ENCODE results near the gene CHST15. TPM values are rescaled to one million over a fixed set of nuclear protein-coding genes. Genes with fewer than 3 reads are reported as not detected.

CHST15 gene
- total RNA-seq, 6 experiments from 2014 or later, result 0.88 to 8.7 (median 1.1) TPM

- Mint-ChIP-seq H3K4me3 (no peak overlapping the region), H3K27me3 (ENCODE audit: insufficient read depth) (peaks cover 7% of the 10 kb centered on the region), H3K9me3 (no peaks in the 10 kb centered on the region), H3K36me3 (ENCODE audit: low read depth) (no peaks in the 10 kb centered on the region), H3K4me1 (ENCODE audit: low read depth) (peaks cover 20% of the 10 kb centered on the region; the same call in 1 of the 2 replicates), H3K27ac (no peak overlapping the region)
- no peak for DNase-seq
- TF ChIP-seq CTCF (IDR thresholded peaks at IDR 0.05), result no peak
These were observed 127.2 kb downstream of the CHST15 start for GRCh38 chr10:123965973-123966895.

GRCh38 chr10:123964953-123965352, 128.4 kb downstream of the CHST15 start:
- Mint-ChIP-seq H3K27ac (no peak overlapping the region), H3K4me3 (no peak overlapping the region), H3K27me3 (ENCODE audit: insufficient read depth) (no peaks in the 10 kb centered on the region; the same call in none of the 2 replicates), H3K36me3 (ENCODE audit: low read depth) (no peaks in the 10 kb centered on the region), H3K9me3 (no peaks in the 10 kb centered on the region), H3K4me1 (ENCODE audit: low read depth) (peaks cover 20% of the 10 kb centered on the region; the same call in 1 of the 2 replicates)
- no peak for TF ChIP-seq CTCF (IDR thresholded peaks at IDR 0.05)
- DNase-seq, result no peak

GRCh38 chr10:123962756-123963530, 130.5 kb downstream of the CHST15 start:
- Mint-ChIP-seq H3K9me3 (no peaks in the 10 kb centered on the region; the same call in 1 of the 2 replicates), H3K4me1 (ENCODE audit: low read depth) (peaks cover 20% of the 10 kb centered on the region; the same call in 1 of the 2 replicates), H3K36me3 (ENCODE audit: low read depth) (no peaks in the 10 kb centered on the region), H3K27me3 (ENCODE audit: insufficient read depth) (no peaks in the 10 kb centered on the region; the same call in none of the 2 replicates), H3K4me3 (no peak overlapping the region; the same call in 1 of the 2 replicates), H3K27ac (no peak overlapping the region)
- no peak for DNase-seq
- no peak for TF ChIP-seq CTCF (IDR thresholded peaks at IDR 0.05)

GRCh38 chr10:123958241-123958640, 135.2 kb downstream of the CHST15 start:
- no peaks in the 10 kb centered on the region for H3K36me3 Mint-ChIP-seq (ENCODE audit: low read depth)
- H3K4me3 Mint-ChIP-seq, result no peak overlapping the region
- H3K4me1 Mint-ChIP-seq (ENCODE audit: low read depth), result no peaks in the 10 kb centered on the region; the same call in 1 of the 2 replicates
- H3K27ac Mint-ChIP-seq, result no peak overlapping the region
- no peaks in the 10 kb centered on the region; the same call in 1 of the 2 replicates for H3K9me3 Mint-ChIP-seq
- no peak for DNase-seq
- no peaks in the 10 kb centered on the region for H3K27me3 Mint-ChIP-seq (ENCODE audit: insufficient read depth)
- no peak for TF ChIP-seq CTCF (IDR thresholded peaks at IDR 0.05)

Other genes starting within 250 kb of the CHST15 start
- not detected for gene CPXM2, start 201.8 kb downstream of the CHST15 start, total RNA-seq (2021; fragmentation: NEBNext Ultra II Directional; extraction: Animal tissue kit (Norgen Biotek cat#: 25700))

Measured in HFFc6 (cell line).